GM12878 (cell line): ENCODE results near the gene TMEM192. TPM values are rescaled to one million over a fixed set of nuclear protein-coding genes. Genes with fewer than 3 reads are reported as not detected.

Experiments
- ATAC-seq: fragments of 200-7000 bp; cut with Tn5 transposase; 3 replicates; pipeline ENCODE4 v1.9.1; 2020; ENCODE audit warnings: mild to moderate bottlenecking, moderate library complexity
- BruUV-seq: library from RNA; stranded (reverse); fragments of 400-500 nt; replicated peaks from 2 replicates; lab custom pipeline; 2021; lab: Mats Ljungman, UMichigan
- CTCF ChIA-PET: fragments of 300-600 bp; sonication (Branson Sonifier 250); formaldehyde crosslinking; extraction: SDS; loops from one replicate; lab custom pipeline; 2021; ENCODE audit warnings: inconsistent platforms; lab: Yijun Ruan, JAX
- POLR2A ChIA-PET: fragments of 350-600 bp; formaldehyde crosslinking; extraction: SDS; loops from one replicate; lab custom pipeline; 2021; ENCODE audit warnings: inconsistent platforms; lab: Charles Lee
- RAD21 ChIA-PET: fragments of 300-600 bp; sonication (Branson Sonifier 250); formaldehyde crosslinking; loops from one replicate; lab custom pipeline; 2023; ENCODE audit warnings: antibody characterized with exemption; ENCODE audit not compliant: unreplicated experiment; lab: Charles Lee
- SMC1A ChIA-PET: fragments of 300-600 bp; sonication (Branson Sonifier 250); formaldehyde crosslinking; loops from one replicate; lab custom pipeline; 2023; ENCODE audit not compliant: unreplicated experiment, uncharacterized antibody; lab: Charles Lee
- DNase-seq: peaks from one replicate; pipeline ENCODE4 v3.0.0-alpha.2; 2011; ENCODE audit warnings: low read depth, low spot score
- FAIRE-seq: peaks from 3 replicates; lab custom pipeline; 2011; peaks lifted over from hg19 to GRCh38; lab: Jason Lieb, UNC
- H2AFZ ChIP-seq: 2 replicates; pipeline ENCODE4 v1.6.0; 2011; ENCODE audit warnings: low read depth, low read length, control low read depth; ENCODE audit not compliant: control insufficient read depth
- H3K27ac ChIP-seq: 2 replicates; pipeline ENCODE4 v1.5.1; 2011; ENCODE audit warnings: control low read depth; ENCODE audit not compliant: control insufficient read depth, insufficient read depth
- H3K27me3 ChIP-seq, 2 experiments: replicated peaks in 1 of 2; 2 replicates each; pipeline versions ENCODE4 v1.6.0 to v1.6.1; 2011; ENCODE audit warnings: low read length in 1 of 2; ENCODE audit not compliant: control insufficient read depth in 2 of 2, insufficient read depth in 2 of 2
- H3K36me3 ChIP-seq, 2 experiments: 2 replicates each; pipeline ENCODE4 v1.5.1; 2011; ENCODE audit warnings: low read length in 1 of 2; ENCODE audit not compliant: control insufficient read depth in 2 of 2, insufficient read depth in 2 of 2
- H3K4me1 ChIP-seq: 2 replicates; pipeline ENCODE4 v1.6.1; 2011; ENCODE audit warnings: mild to moderate bottlenecking, low read length, moderate library complexity, mixed read lengths; ENCODE audit not compliant: control insufficient read depth, insufficient read depth
- H3K4me2 ChIP-seq: 2 replicates; pipeline ENCODE4 v1.6.0; 2011; ENCODE audit warnings: control low read depth; ENCODE audit not compliant: control insufficient read depth, insufficient read depth
- H3K4me3 ChIP-seq: fragments of 200-600 bp; sonication (generic); 2 replicates; pipeline ENCODE4 v1.5.1; 2016
- H3K79me2 ChIP-seq: 2 replicates; pipeline ENCODE4 v1.6.0; 2011; ENCODE audit warnings: low read length; ENCODE audit not compliant: control insufficient read depth, insufficient read depth
- H3K9ac ChIP-seq: 2 replicates; pipeline ENCODE4 v1.8.0; 2011; ENCODE audit warnings: low read length, control low read depth, mixed read lengths; ENCODE audit not compliant: control insufficient read depth, insufficient read depth
- H3K9me3 ChIP-seq: replicated peaks from 3 replicates; pipeline ENCODE4 v1.5.1; 2011; ENCODE audit warnings: mild to moderate bottlenecking, low read length; ENCODE audit not compliant: control insufficient read depth, insufficient read depth
- H4K20me1 ChIP-seq: 2 replicates; pipeline ENCODE4 v1.6.0; 2011; ENCODE audit not compliant: control insufficient read depth, insufficient read depth
- CEBPB ChIP-seq, 2 experiments: fragments of 150-350 bp in 1 of 2; IDR thresholded peaks; 2 replicates each; pipeline ENCODE4 v1.6.1; 2012 to 2014; ENCODE audit warnings: low read depth in 2 of 2, low read length in 2 of 2, borderline replicate concordance in 1 of 2, inconsistent platforms in 1 of 2
- EGR1 ChIP-seq, 2 experiments: IDR thresholded peaks; 1 replicate in 1 of 2; 2 replicates in 1 of 2; pipeline ENCODE4 v1.6.1; 2011 to 2012; ENCODE audit warnings: low read depth in 2 of 2, low read length in 2 of 2, borderline replicate concordance in 1 of 2, mild to moderate bottlenecking in 1 of 2, moderate library complexity in 1 of 2
- EP300 ChIP-seq, 2 experiments: fragments of 150-350 bp in 1 of 2; IDR thresholded peaks; 2 replicates each; pipeline ENCODE4 v1.6.1; 2011 to 2012; ENCODE audit warnings: low read depth in 2 of 2, low read length in 2 of 2, borderline replicate concordance in 1 of 2, improper control_type of control experiment in 1 of 2, inconsistent platforms in 1 of 2; ENCODE audit not compliant: control insufficient read depth in 1 of 2
- GATAD2B ChIP-seq: fragments of 450-650 bp; conservative IDR thresholded peaks from 2 replicates; pipeline ENCODE4 v1.6.1; 2017; ENCODE audit warnings: low read depth, mild to moderate bottlenecking, moderate library complexity
- JUNB ChIP-seq: IDR thresholded peaks from 2 replicates; pipeline ENCODE4 v1.6.1; 2016; ENCODE audit warnings: antibody characterized with exemption, mild to moderate bottlenecking
- JUND ChIP-seq: IDR thresholded peaks from 2 replicates; pipeline ENCODE4 v1.6.1; 2012; ENCODE audit warnings: low read depth, mild to moderate bottlenecking, low read length, improper control_type of control experiment, moderate library complexity
- NBN ChIP-seq: fragments of 450-650 bp; IDR thresholded peaks from 2 replicates; pipeline ENCODE4 v1.6.1; 2016
- SMAD5 ChIP-seq: IDR thresholded peaks from 2 replicates; pipeline ENCODE4 v1.6.1; 2016; ENCODE audit warnings: antibody characterized with exemption, low read depth
- SP1 ChIP-seq: IDR thresholded peaks from one replicate; pipeline ENCODE4 v1.6.1; 2011; ENCODE audit warnings: low read depth, low read length
- SUPT20H ChIP-seq: IDR thresholded peaks from 2 replicates; pipeline ENCODE4 v1.6.1; 2011; ENCODE audit warnings: low read depth, mild to moderate bottlenecking, low read length, moderate library complexity, borderline replicate concordance; ENCODE audit not compliant: control insufficient read depth
- YBX1 ChIP-seq: fragments of 450-650 bp; IDR thresholded peaks from 2 replicates; pipeline ENCODE4 v1.6.1; 2016; ENCODE audit warnings: antibody characterized with exemption
- ZNF207 ChIP-seq: fragments of 450-650 bp; IDR thresholded peaks from 2 replicates; pipeline ENCODE4 v1.6.1; 2014; ENCODE audit warnings: antibody characterized with exemption, mild to moderate bottlenecking, borderline replicate concordance
- in situ Hi-C: fragments of 300-500 bp; cut with MboI; formaldehyde crosslinking; loops from 9 replicates; pipeline ENCODE4 v1.14.3; 2018; ENCODE audit warnings: mixed read lengths
- intact Hi-C: fragments of 100-400 bp; cut with micrococcal nuclease; formaldehyde crosslinking; loops from one replicate; pipeline ENCODE4 v1.14.2; 2022; ENCODE audit not compliant: unreplicated experiment
- polyA plus RNA-seq, 11 experiments: library from polyadenylated mRNA; depleted of rRNA in 4 of 11; unstranded in 6 of 11; stranded (reverse) in 5 of 11; fragments of >200 nt; fragmentation: Nextera tagmentation in 4 of 11; fragmentation: Illumina TruSeq in 1 of 11; extraction: Ambion mirVana in 4 of 11; extraction: Trizol in 1 of 11; gene quantifications; 1 replicate in 1 of 11; 2 replicates in 10 of 11; pipeline versions ENCODE4 v1.2.1 to v1.2.3, GENCODE V29; 2011 to 2016; ENCODE audit warnings: inconsistent platforms in 2 of 11, missing spikeins in 2 of 11, low read depth in 1 of 11
- total RNA-seq, 4 experiments: library from RNA; depleted of rRNA in 3 of 4; stranded (reverse); fragments of >200 nt in 3 of 4; fragmentation: Illumina TruSeq in 1 of 4; extraction: Trizol in 1 of 4; gene quantifications; 2 replicates each; pipeline versions ENCODE4 v1.2.1 to v1.2.3, GENCODE V29; 2013 to 2021
- TF ChIP-seq, protein P1 (sequence below): fragments of 450-650 bp; IDR thresholded peaks from 2 replicates; pipeline ENCODE4 v1.6.1; 2016; ENCODE audit warnings: mild to moderate bottlenecking
- TF ChIP-seq, protein P2 (sequence below): fragments of 450-650 bp; IDR thresholded peaks from 2 replicates; pipeline ENCODE4 v1.6.1; 2018; ENCODE audit warnings: mild to moderate bottlenecking, low read depth, moderate library complexity; ENCODE audit not compliant: partially characterized antibody
- TF ChIP-seq, protein P3 (sequence below): fragments of 450-650 bp; IDR thresholded peaks from 2 replicates; pipeline ENCODE4 v1.6.1; 2016; ENCODE audit warnings: mild to moderate bottlenecking, moderate library complexity, borderline replicate concordance

TMEM192 gene
- total and polyA plus RNA-seq, 10 of the 15 experiments (the other 5 are each of a cell fraction or from before 2014, with no cell fraction given), result 1.8 to 16.0 (median 10.0) TPM

DNA sequence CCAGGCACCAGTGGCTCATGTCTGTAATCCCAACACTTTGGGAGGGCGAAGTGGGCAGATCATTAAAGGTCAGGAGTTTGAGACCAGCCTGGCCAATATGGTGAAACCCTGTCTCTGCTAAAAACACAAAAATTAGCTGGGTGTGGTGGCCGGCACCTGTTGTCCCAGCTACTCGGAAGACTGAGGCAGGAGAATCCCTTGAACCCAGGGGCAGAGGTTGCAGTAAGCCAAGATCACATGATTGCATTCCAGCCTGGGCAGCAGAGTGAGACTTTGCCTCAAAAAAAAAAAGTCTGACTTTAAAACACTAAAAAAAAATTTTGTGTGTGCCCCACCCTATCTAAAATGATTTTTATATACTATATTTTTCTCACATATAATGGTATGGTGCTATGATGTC lies 26.2 kb upstream of the TMEM192 start (continued):
- TF ChIP-seq EP300 (IDR thresholded peaks at IDR 0.05; ENCODE audit: borderline replicate concordance in 1 of 2, control insufficient read depth in 1 of 2, low read depth in 2 of 2, low read length in 2 of 2), result no peak
- TF ChIP-seq SUPT20H, result no peak
- no peak for TF ChIP-seq EGR1 (IDR thresholded peaks at IDR 0.05; ENCODE audit: borderline replicate concordance in 1 of 2, low read depth in 2 of 2, low read length in 2 of 2)
- no peak for TF ChIP-seq JUND
- no peak for TF ChIP-seq JUNB
- TF ChIP-seq, protein P1, sequence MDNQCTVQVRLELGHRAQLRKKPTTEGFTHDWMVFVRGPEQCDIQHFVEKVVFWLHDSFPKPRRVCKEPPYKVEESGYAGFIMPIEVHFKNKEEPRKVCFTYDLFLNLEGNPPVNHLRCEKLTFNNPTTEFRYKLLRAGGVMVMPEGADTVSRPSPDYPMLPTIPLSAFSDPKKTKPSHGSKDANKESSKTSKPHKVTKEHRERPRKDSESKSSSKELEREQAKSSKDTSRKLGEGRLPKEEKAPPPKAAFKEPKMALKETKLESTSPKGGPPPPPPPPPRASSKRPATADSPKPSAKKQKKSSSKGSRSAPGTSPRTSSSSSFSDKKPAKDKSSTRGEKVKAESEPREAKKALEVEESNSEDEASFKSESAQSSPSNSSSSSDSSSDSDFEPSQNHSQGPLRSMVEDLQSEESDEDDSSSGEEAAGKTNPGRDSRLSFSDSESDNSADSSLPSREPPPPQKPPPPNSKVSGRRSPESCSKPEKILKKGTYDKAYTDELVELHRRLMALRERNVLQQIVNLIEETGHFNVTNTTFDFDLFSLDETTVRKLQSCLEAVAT, result no peak

DNA sequence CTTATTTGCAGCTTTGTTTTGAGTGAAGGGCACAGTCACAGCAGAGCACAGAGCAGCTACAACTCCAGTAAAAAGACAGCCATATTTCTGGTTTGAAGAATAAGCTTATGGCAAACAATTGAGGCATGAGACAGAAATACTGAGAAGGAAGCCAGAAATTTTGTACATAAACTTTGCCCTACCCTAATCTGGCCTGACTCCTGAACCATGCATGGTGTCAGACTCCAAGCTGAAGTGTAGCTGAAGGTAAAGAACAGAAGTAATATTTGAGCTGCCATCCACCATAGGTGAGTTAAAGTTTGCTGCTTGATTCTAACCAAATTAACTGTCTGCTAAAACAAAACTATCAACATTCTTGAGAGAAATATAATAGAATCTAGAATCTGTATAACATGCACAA lies 24.5 kb upstream of the TMEM192 start:
- H3K9me3 ChIP-seq, result no peaks in the 10 kb centered on the region
- H3K36me3 ChIP-seq, result no peaks in the 10 kb centered on the region
- FAIRE-seq (no peak), ATAC-seq (no peak), DNase-seq (no peak)
- in situ Hi-C loops (loop anchor here (25.0 kb wide), 1 partner anchor 950 kb away; no protein-coding TSS in a partner anchor), intact Hi-C loops (no loop called here)
- H3K79me2 ChIP-seq, result no peaks in the 10 kb centered on the region
- H3K27me3 ChIP-seq, result no peaks in the 10 kb centered on the region
- SMC1A ChIA-PET, result interaction anchor here (1.4 kb wide), 1 partner anchor 206 kb away, joined by 5 read pairs; no protein-coding TSS in a partner anchor
- H3K4me2 ChIP-seq, result no peak overlapping the region
- BruUV-seq, result no TSS peak
- H4K20me1 ChIP-seq, result no peaks in the 10 kb centered on the region
- POLR2A ChIA-PET, result interaction anchor here (0.5 kb wide), 1 partner anchor 102 kb away, joined by 5 read pairs; no protein-coding TSS in a partner anchor
- no peak overlapping the region for H3K9ac ChIP-seq
- CTCF ChIA-PET, result interaction anchor here (1.0 to 1.8 kb wide), 4 partner anchors 8 to 327 kb away, joined by 4 to 6 read pairs (median 5); no protein-coding TSS in a partner anchor
- no peak overlapping the region for H2AFZ ChIP-seq
- peaks cover 5% of the 10 kb centered on the region for H3K4me1 ChIP-seq
- H3K4me3 ChIP-seq, result no peak overlapping the region
- RAD21 ChIA-PET, result interaction anchor here (0.9 to 1.8 kb wide), 3 partner anchors 10 to 206 kb away, joined by 3 to 5 read pairs (median 4); no protein-coding TSS in a partner anchor
- no peak overlapping the region for H3K27ac ChIP-seq
- no peak for TF ChIP-seq SMAD5
- no peak for TF ChIP-seq NBN
- TF ChIP-seq GATAD2B, result no peak
- TF ChIP-seq CEBPB (IDR thresholded peaks at IDR 0.05; ENCODE audit: borderline replicate concordance in 1 of 2, low read depth in 2 of 2, low read length in 2 of 2), result no peak
- TF ChIP-seq, protein P2, sequence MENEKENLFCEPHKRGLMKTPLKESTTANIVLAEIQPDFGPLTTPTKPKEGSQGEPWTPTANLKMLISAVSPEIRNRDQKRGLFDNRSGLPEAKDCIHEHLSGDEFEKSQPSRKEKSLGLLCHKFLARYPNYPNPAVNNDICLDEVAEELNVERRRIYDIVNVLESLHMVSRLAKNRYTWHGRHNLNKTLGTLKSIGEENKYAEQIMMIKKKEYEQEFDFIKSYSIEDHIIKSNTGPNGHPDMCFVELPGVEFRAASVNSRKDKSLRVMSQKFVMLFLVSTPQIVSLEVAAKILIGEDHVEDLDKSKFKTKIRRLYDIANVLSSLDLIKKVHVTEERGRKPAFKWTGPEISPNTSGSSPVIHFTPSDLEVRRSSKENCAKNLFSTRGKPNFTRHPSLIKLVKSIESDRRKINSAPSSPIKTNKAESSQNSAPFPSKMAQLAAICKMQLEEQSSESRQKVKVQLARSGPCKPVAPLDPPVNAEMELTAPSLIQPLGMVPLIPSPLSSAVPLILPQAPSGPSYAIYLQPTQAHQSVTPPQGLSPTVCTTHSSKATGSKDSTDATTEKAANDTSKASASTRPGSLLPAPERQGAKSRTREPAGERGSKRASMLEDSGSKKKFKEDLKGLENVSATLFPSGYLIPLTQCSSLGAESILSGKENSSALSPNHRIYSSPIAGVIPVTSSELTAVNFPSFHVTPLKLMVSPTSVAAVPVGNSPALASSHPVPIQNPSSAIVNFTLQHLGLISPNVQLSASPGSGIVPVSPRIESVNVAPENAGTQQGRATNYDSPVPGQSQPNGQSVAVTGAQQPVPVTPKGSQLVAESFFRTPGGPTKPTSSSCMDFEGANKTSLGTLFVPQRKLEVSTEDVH, result no peak
- TF ChIP-seq YBX1, result no peak
- TF ChIP-seq, protein P3, sequence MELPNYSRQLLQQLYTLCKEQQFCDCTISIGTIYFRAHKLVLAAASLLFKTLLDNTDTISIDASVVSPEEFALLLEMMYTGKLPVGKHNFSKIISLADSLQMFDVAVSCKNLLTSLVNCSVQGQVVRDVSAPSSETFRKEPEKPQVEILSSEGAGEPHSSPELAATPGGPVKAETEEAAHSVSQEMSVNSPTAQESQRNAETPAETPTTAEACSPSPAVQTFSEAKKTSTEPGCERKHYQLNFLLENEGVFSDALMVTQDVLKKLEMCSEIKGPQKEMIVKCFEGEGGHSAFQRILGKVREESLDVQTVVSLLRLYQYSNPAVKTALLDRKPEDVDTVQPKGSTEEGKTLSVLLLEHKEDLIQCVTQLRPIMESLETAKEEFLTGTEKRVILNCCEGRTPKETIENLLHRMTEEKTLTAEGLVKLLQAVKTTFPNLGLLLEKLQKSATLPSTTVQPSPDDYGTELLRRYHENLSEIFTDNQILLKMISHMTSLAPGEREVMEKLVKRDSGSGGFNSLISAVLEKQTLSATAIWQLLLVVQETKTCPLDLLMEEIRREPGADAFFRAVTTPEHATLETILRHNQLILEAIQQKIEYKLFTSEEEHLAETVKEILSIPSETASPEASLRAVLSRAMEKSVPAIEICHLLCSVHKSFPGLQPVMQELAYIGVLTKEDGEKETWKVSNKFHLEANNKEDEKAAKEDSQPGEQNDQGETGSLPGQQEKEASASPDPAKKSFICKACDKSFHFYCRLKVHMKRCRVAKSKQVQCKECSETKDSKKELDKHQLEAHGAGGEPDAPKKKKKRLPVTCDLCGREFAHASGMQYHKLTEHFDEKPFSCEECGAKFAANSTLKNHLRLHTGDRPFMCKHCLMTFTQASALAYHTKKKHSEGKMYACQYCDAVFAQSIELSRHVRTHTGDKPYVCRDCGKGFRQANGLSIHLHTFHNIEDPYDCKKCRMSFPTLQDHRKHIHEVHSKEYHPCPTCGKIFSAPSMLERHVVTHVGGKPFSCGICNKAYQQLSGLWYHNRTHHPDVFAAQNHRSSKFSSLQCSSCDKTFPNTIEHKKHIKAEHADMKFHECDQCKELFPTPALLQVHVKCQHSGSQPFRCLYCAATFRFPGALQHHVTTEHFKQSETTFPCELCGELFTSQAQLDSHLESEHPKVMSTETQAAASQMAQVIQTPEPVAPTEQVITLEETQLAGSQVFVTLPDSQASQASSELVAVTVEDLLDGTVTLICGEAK, result no peak
- TF ChIP-seq ZNF207, result no peak
- TF ChIP-seq SP1, result no peak
